Measurements from ENCODE around the gene STMN3.

DNA sequence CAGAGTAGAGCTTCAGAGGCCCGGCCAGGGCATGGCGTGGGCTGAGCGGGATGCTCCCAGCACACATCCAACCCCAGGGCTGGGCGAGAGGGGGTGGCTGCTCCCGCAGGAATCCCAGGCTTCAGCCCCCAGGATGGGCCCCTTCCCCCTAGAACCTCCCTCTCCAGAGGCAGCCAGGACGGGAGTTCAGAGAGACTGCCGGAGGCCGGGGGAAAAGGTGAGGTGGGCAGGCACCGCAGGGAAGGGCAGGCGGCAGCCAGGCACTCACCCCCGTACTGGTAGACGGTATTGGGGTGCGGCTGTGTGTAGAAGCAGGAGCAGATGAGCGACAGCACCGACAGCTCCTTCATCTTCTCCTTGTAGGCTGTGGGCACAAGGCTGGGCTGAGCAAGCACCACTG is 9.3 kb downstream of the STMN3 start:
- no peak for TF ChIP-seq GLI4 (tag by site-specific recombination; IDR thresholded peaks at IDR 0.05)
- TF ChIP-seq, protein P1, sequence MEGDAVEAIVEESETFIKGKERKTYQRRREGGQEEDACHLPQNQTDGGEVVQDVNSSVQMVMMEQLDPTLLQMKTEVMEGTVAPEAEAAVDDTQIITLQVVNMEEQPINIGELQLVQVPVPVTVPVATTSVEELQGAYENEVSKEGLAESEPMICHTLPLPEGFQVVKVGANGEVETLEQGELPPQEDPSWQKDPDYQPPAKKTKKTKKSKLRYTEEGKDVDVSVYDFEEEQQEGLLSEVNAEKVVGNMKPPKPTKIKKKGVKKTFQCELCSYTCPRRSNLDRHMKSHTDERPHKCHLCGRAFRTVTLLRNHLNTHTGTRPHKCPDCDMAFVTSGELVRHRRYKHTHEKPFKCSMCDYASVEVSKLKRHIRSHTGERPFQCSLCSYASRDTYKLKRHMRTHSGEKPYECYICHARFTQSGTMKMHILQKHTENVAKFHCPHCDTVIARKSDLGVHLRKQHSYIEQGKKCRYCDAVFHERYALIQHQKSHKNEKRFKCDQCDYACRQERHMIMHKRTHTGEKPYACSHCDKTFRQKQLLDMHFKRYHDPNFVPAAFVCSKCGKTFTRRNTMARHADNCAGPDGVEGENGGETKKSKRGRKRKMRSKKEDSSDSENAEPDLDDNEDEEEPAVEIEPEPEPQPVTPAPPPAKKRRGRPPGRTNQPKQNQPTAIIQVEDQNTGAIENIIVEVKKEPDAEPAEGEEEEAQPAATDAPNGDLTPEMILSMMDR (tag by site-specific recombination; IDR thresholded peaks at IDR 0.05), result no peak
- TF ChIP-seq ATF2 (tag by site-specific recombination; IDR thresholded peaks at IDR 0.05; ENCODE audit: low read depth), result no peak
- no peak for TF ChIP-seq HOXA7 (CRISPR knock-in tag; IDR thresholded peaks at IDR 0.05; ENCODE audit: borderline replicate concordance)
- TF ChIP-seq ZBTB17 (tag by site-specific recombination; IDR thresholded peaks at IDR 0.05), result no peak
- TF ChIP-seq ZBTB48 (tag by site-specific recombination; IDR thresholded peaks at IDR 0.05), result no peak
- TF ChIP-seq YY1 (tag by site-specific recombination; IDR thresholded peaks at IDR 0.05), result no peak
- no peak for TF ChIP-seq ZNF645 (tag by site-specific recombination; IDR thresholded peaks at IDR 0.05)
- no peak for TF ChIP-seq ZXDB (tag by site-specific recombination; IDR thresholded peaks at IDR 0.05)
- TF ChIP-seq ZNF175 (tag by site-specific recombination; IDR thresholded peaks at IDR 0.05), result no peak
- TF ChIP-seq ZNF777 (tag by site-specific recombination; IDR thresholded peaks at IDR 0.05; ENCODE audit: borderline replicate concordance), result no peak
- no peak for TF ChIP-seq ZBTB26 (tag by site-specific recombination; optimal IDR thresholded peaks at IDR 0.05)
- no peak for TF ChIP-seq BCL11A (tag by site-specific recombination; IDR thresholded peaks at IDR 0.05; ENCODE audit: low read depth)
- TF ChIP-seq ZNF24 (tag by site-specific recombination; IDR thresholded peaks at IDR 0.05), result no peak

Measured in HEK293 (cell line).